Posterior cingulate gyrus (tissue), 11 donors: ENCODE results near the gene ARHGAP21.

Source experiments
- DNase-seq, 10 donors: peaks; one replicate each; pipeline versions ENCODE4 v3.0.0 to v3.0.0-alpha.2; 2020 to 2021; ENCODE audit warnings: mixed read lengths in 3 of 10
- intact Hi-C: fragments of 100-400 bp; cut with DNase I; formaldehyde crosslinking; loops from one replicate; pipeline ENCODE4 v1.15.1; 2023

Gene ARHGAP21

GRCh38 chr10:24554036-24554435 is 169.7 kb downstream of the ARHGAP21 start:
- intact Hi-C loops, result no loop called here
- no peak for DNase-seq

- intact Hi-C loops, result no loop called here
Observed at GRCh38 chr10:24553051-24553612, 170.6 kb downstream of the ARHGAP21 start.

GRCh38 chr10:24552346-24553016 is 171.2 kb downstream of the ARHGAP21 start:
- intact Hi-C loops, result no loop called here
- DNase-seq, result no peak

More at GRCh38 chr10:24553051-24553612, 170.6 kb downstream of the ARHGAP21 start:
- DNase-seq, result no peak

- DNase-seq, result no peak
- intact Hi-C loops, result no loop called here
Observed at GRCh38 chr10:24551161-24551560, 172.5 kb downstream of the ARHGAP21 start.

GRCh38 chr10:24550680-24551079 is 173.0 kb downstream of the ARHGAP21 start:
- DNase-seq, result no peak
- intact Hi-C loops, result no loop called here

GRCh38 chr10:24545585-24545984 is 178.1 kb downstream of the ARHGAP21 start:
- intact Hi-C loops, result no loop called here
- no peak for DNase-seq

GRCh38 chr10:24544776-24545175 is 178.9 kb downstream of the ARHGAP21 start:
- intact Hi-C loops, result no loop called here
- no peak for DNase-seq

GRCh38 chr10:24542314-24543270 is 181.1 kb downstream of the ARHGAP21 start:
- intact Hi-C loops, result no loop called here
- DNase-seq, result no peak

GRCh38 chr10:24541239-24541753 is 182.4 kb downstream of the ARHGAP21 start:
- DNase-seq, result no peak
- intact Hi-C loops, result no loop called here

GRCh38 chr10:24536636-24537035 is 187.1 kb downstream of the ARHGAP21 start:
- no peak for DNase-seq
- intact Hi-C loops, result no loop called here

GRCh38 chr10:24533981-24534380 is 189.7 kb downstream of the ARHGAP21 start:
- intact Hi-C loops, result no loop called here
- DNase-seq, result no peak
